ENCODE results near the gene CEP350.

CEP350 gene

GRCh38 chr1:179954493-179955286 is at the start of gene CEP350:
TSS of gene CEP350 (plus strand) at chr1:179954810. CDS start at chr1:179986182, 31,372 bp downstream.
- peak; percentile 97 for DNase-seq

- DNase-seq, result no peak
Measured at GRCh38 chr1:179910934-179911333, 43.7 kb upstream of the CEP350 start.

GRCh38 chr1:179911812-179912211 is 42.8 kb upstream of the CEP350 start:
- no peak for DNase-seq

- no peak for DNase-seq
Measured at GRCh38 chr1:179917601-179918429, 36.8 kb upstream of the CEP350 start.

- DNase-seq, result no peak
Measured at GRCh38 chr1:179921472-179921871, 33.1 kb upstream of the CEP350 start.

GRCh38 chr1:179921981-179922872 is 32.4 kb upstream of the CEP350 start:
- DNase-seq, result no peak

GRCh38 chr1:179923029-179923428 is 31.6 kb upstream of the CEP350 start:
- no peak for DNase-seq

GRCh38 chr1:179924268-179924667 is 30.3 kb upstream of the CEP350 start:
- DNase-seq, result no peak

GRCh38 chr1:179925302-179925701 is 29.3 kb upstream of the CEP350 start:
- DNase-seq, result no peak

- no peak for DNase-seq
Measured at GRCh38 chr1:179925922-179926849, 28.4 kb upstream of the CEP350 start.

GRCh38 chr1:179926850-179927205 is 27.8 kb upstream of the CEP350 start:
- DNase-seq, result no peak

- DNase-seq, result no peak
Measured at GRCh38 chr1:179929955-179930798, 24.4 kb upstream of the CEP350 start.

GRCh38 chr1:179930867-179931266 is 23.7 kb upstream of the CEP350 start:
- DNase-seq, result no peak

- no peak for DNase-seq
Measured at GRCh38 chr1:179933219-179933618, 21.4 kb upstream of the CEP350 start.

GRCh38 chr1:179935909-179936496 is 18.6 kb upstream of the CEP350 start:
- no peak for DNase-seq

- no peak for DNase-seq
Measured at GRCh38 chr1:179937668-179938254, 16.8 kb upstream of the CEP350 start.

- no peak for DNase-seq
Measured at GRCh38 chr1:179938752-179939151, 15.9 kb upstream of the CEP350 start.

- DNase-seq, result no peak
Measured at GRCh38 chr1:179939941-179940340, 14.7 kb upstream of the CEP350 start.

- no peak for DNase-seq
Measured at GRCh38 chr1:179941454-179941853, 13.2 kb upstream of the CEP350 start.

GRCh38 chr1:179950651-179951050 is 4.0 kb upstream of the CEP350 start:
- DNase-seq, result no peak

Data from NCI-H2029 (cell line).